HCT116 (cell line): ENCODE measurements around the gene YY1. TPM values are rescaled to one million over a fixed set of nuclear protein-coding genes. Genes with fewer than 3 reads are reported as not detected.

ENCODE experiments used
- ATF3 ChIP-seq: IDR thresholded peaks from 2 replicates; pipeline ENCODE4 v1.6.1; 2012
- CBX3 ChIP-seq: IDR thresholded peaks from 2 replicates; pipeline ENCODE4 v1.6.1; 2012; ENCODE audit warnings: low read depth
- EGR1 ChIP-seq: IDR thresholded peaks from 2 replicates; pipeline ENCODE4 v1.6.1; 2012; ENCODE audit warnings: low read depth
- ELF1 ChIP-seq: IDR thresholded peaks from 2 replicates; pipeline ENCODE4 v1.6.1; 2012; ENCODE audit warnings: low read depth, borderline replicate concordance
- YY1 ChIP-seq: IDR thresholded peaks from 2 replicates; pipeline ENCODE4 v1.6.1; 2011; ENCODE audit warnings: low read length, low read depth, moderate library complexity, mild to moderate bottlenecking; ENCODE audit not compliant: insufficient replicate concordance; ENCODE audit errors: extremely low read depth
- total RNA-seq: library from RNA; stranded (reverse); gene quantifications from one replicate; pipeline ENCODE4 v1.2.1, GENCODE V29; 2021; ENCODE audit not compliant: unreplicated experiment
- TF ChIP-seq, protein P1 (sequence below): IDR thresholded peaks from 2 replicates; pipeline ENCODE4 v1.6.1; 2012; ENCODE audit warnings: low read depth
- TF ChIP-seq, protein P2 (sequence below), 3 experiments: fragments of 200-600 bp in 1 of 3; sonication (generic) in 1 of 3; IDR thresholded peaks in 2 of 3; conservative IDR thresholded peaks in 1 of 3; 2 replicates each; pipeline ENCODE4 v1.5.1; 2012 to 2017; ENCODE audit warnings: low read depth in 2 of 3, low read length in 2 of 3, antibody characterized with exemption in 1 of 3, borderline replicate concordance in 1 of 3, control low read depth in 1 of 3, mild to moderate bottlenecking in 1 of 3, mixed read lengths in 1 of 3, mixed run types in 1 of 3, moderate library complexity in 1 of 3; ENCODE audit not compliant: insufficient read depth in 1 of 3

The YY1 gene
- total RNA-seq, 1 experiment from 2014 or later = 111 TPM

DNA sequence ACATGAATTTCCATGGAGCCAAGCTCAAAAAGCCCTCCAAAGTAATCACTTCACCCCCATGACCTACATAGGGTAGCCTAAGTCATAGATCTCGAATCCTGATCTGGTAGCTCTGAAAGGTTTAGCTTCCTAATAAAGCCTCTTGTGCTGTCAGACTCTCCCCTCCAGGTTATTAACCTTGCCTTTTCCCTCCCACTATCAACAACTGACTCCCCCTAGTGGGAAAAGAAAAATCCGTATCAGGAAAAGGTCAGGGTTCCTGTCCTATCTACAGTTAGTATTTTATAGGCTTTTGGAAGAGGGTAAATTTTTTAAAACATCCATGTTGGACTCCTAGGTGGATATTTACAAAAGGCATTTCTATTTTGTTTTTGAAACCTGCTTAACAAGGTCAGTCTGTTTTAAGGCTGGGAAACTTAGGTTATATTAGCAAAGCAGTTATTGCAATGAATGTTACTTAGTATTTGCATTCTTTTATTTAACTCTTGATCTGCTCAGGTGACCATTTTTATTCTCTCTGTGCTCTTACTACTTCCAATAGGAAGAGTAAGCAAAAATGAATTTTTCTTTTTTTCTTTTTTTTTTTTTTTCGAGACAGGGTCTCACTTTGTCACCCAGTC, 8.0 kb downstream of the YY1 start (continued):
- no peak for TF ChIP-seq ATF3
- TF ChIP-seq, protein P1, sequence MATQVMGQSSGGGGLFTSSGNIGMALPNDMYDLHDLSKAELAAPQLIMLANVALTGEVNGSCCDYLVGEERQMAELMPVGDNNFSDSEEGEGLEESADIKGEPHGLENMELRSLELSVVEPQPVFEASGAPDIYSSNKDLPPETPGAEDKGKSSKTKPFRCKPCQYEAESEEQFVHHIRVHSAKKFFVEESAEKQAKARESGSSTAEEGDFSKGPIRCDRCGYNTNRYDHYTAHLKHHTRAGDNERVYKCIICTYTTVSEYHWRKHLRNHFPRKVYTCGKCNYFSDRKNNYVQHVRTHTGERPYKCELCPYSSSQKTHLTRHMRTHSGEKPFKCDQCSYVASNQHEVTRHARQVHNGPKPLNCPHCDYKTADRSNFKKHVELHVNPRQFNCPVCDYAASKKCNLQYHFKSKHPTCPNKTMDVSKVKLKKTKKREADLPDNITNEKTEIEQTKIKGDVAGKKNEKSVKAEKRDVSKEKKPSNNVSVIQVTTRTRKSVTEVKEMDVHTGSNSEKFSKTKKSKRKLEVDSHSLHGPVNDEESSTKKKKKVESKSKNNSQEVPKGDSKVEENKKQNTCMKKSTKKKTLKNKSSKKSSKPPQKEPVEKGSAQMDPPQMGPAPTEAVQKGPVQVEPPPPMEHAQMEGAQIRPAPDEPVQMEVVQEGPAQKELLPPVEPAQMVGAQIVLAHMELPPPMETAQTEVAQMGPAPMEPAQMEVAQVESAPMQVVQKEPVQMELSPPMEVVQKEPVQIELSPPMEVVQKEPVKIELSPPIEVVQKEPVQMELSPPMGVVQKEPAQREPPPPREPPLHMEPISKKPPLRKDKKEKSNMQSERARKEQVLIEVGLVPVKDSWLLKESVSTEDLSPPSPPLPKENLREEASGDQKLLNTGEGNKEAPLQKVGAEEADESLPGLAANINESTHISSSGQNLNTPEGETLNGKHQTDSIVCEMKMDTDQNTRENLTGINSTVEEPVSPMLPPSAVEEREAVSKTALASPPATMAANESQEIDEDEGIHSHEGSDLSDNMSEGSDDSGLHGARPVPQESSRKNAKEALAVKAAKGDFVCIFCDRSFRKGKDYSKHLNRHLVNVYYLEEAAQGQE = no peak
- TF ChIP-seq CBX3 = peak; percentile 10; the same call in 1 of the 2 replicates
- 0 out of 2 replicates have a peak, but pooled peaks have one; percentile 18 for TF ChIP-seq EGR1
- TF ChIP-seq, protein P2, sequence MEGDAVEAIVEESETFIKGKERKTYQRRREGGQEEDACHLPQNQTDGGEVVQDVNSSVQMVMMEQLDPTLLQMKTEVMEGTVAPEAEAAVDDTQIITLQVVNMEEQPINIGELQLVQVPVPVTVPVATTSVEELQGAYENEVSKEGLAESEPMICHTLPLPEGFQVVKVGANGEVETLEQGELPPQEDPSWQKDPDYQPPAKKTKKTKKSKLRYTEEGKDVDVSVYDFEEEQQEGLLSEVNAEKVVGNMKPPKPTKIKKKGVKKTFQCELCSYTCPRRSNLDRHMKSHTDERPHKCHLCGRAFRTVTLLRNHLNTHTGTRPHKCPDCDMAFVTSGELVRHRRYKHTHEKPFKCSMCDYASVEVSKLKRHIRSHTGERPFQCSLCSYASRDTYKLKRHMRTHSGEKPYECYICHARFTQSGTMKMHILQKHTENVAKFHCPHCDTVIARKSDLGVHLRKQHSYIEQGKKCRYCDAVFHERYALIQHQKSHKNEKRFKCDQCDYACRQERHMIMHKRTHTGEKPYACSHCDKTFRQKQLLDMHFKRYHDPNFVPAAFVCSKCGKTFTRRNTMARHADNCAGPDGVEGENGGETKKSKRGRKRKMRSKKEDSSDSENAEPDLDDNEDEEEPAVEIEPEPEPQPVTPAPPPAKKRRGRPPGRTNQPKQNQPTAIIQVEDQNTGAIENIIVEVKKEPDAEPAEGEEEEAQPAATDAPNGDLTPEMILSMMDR (IDR thresholded peaks at IDR 0.05 in 2 of 3, conservative IDR thresholded peaks at IDR 0.05 in 1 of 3; ENCODE audit: borderline replicate concordance in 1 of 3, insufficient read depth in 1 of 3, low read depth in 2 of 3, low read length in 2 of 3) = peak; percentile 73 to 74 (median 74); a peak in 5 of 6 replicates
- TF ChIP-seq YY1 = no peak
- TF ChIP-seq ELF1 = no peak
- TF ChIP-seq, all 23 proteins: peak for 5
